ENCODE measurements around the gene TLR9.

DNA sequence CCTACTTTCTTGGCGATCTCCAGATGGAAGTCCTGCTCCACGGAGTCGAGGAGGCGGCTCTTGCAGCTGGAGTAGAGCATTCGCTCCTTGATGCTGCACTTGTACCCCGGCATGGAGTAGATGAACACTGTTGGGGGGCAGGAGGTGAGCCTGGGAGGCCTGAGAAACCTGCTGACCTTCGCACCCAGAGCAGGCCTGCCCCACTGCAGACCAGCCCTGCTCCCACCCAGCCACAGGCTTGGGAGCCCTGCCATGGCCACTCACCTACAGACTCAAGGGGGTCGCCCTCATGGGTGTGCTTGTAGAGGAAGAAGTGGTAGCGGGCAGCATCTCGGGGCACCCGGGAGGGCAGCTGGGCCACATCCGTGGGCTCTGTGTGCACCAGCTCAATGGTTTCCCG is 4.2 kb upstream of the TLR9 start:
- TF ChIP-seq CTCF (IDR thresholded peaks at IDR 0.05; ENCODE audit: low read depth, low read length) (no peak), POLR2A (IDR thresholded peaks at IDR 0.05; ENCODE audit: extremely low read depth, insufficient read length) (no peak), MYC (IDR thresholded peaks at IDR 0.05; ENCODE audit: low read depth, low read length) (no peak)
